ENCODE measurements around the gene ZNF546.

ZNF546 gene

DNA sequence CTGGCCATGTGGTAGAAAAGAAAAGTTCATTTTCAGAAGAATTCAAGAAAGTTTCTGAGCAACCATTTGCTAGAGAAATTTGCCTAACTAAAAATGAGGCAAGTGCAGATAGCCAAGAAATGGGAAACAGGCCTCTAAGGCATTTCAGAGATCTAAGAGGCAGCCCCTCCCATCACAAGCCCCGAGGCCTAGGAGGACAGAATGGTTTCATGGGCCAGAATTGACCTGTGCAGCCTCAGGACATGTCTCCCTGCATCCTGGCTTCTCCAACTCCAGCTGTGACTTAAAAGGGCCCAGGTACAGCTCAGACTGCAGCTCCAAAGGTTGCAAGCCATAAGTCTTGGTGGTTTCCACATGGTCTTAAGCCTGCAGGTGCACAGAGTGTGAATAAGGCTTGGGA is 3.3 kb upstream of the ZNF546 start:
- H3K4me3 ChIP-seq (ENCODE audit: low read length) = no peak overlapping the region
- no peaks in the 10 kb centered on the region for H3K36me3 ChIP-seq (ENCODE audit: insufficient read depth, low read depth, low read length)
- H3K9ac ChIP-seq (ENCODE audit: low read depth, low read length) = no peak overlapping the region
- H3K27ac ChIP-seq (ENCODE audit: low read length) = no peak overlapping the region
- peaks cover 18% of the 10 kb centered on the region for H3K9me3 ChIP-seq (ENCODE audit: insufficient read depth, low read depth, low read length)
- H3K4me1 ChIP-seq (ENCODE audit: insufficient read depth, low read length) = no peaks in the 10 kb centered on the region
- H3K27me3 ChIP-seq (ENCODE audit: insufficient read depth, low read length) = no peaks in the 10 kb centered on the region

- H3K27me3 ChIP-seq (ENCODE audit: insufficient read depth, low read length) = no peaks in the 10 kb centered on the region
- H3K27ac ChIP-seq (ENCODE audit: low read length) = no peak overlapping the region
- no peak overlapping the region for H3K4me3 ChIP-seq (ENCODE audit: low read length)
- no peak overlapping the region for H3K9ac ChIP-seq (ENCODE audit: low read depth, low read length)
- no peaks in the 10 kb centered on the region for H3K36me3 ChIP-seq (ENCODE audit: insufficient read depth, low read depth, low read length)
- peaks cover 18% of the 10 kb centered on the region for H3K9me3 ChIP-seq (ENCODE audit: insufficient read depth, low read depth, low read length)
- no peaks in the 10 kb centered on the region for H3K4me1 ChIP-seq (ENCODE audit: insufficient read depth, low read length)
These were observed 2.5 kb upstream of the ZNF546 start for GRCh38 chr19:39994361-39994760.

- H3K27me3 ChIP-seq (ENCODE audit: insufficient read depth, low read length) = no peaks in the 10 kb centered on the region
- H3K4me3 ChIP-seq (ENCODE audit: low read length) = peak overlapping the region; percentile 97
- peaks cover 18% of the 10 kb centered on the region for H3K9me3 ChIP-seq (ENCODE audit: insufficient read depth, low read depth, low read length)
- no peak overlapping the region for H3K9ac ChIP-seq (ENCODE audit: low read depth, low read length)
- no peaks in the 10 kb centered on the region for H3K36me3 ChIP-seq (ENCODE audit: insufficient read depth, low read depth, low read length)
- no peaks in the 10 kb centered on the region for H3K4me1 ChIP-seq (ENCODE audit: insufficient read depth, low read length)
- no peak overlapping the region for H3K27ac ChIP-seq (ENCODE audit: low read length)
These were observed 1.1 kb upstream of the ZNF546 start for GRCh38 chr19:39995794-39996193.

- Histone ChIP-seq H3K4me3 (ENCODE audit: low read length) (peak overlapping the region; percentile 97), H3K9ac (ENCODE audit: low read depth, low read length) (peak overlapping the region; percentile 87), H3K36me3 (ENCODE audit: insufficient read depth, low read depth, low read length) (no peaks in the 10 kb centered on the region), H3K27ac (ENCODE audit: low read length) (peak overlapping the region; percentile 62), H3K9me3 (ENCODE audit: insufficient read depth, low read depth, low read length) (peaks cover 18% of the 10 kb centered on the region), H3K27me3 (ENCODE audit: insufficient read depth, low read length) (no peaks in the 10 kb centered on the region), H3K4me1 (ENCODE audit: insufficient read depth, low read length) (no peaks in the 10 kb centered on the region)
These were observed 546 bp upstream of the ZNF546 start for GRCh38 chr19:39996218-39996810.

- Histone ChIP-seq H3K9ac (ENCODE audit: low read depth, low read length) (peak overlapping the region; percentile 87; the same call in 1 of the 2 replicates), H3K4me3 (ENCODE audit: low read length) (peak overlapping the region; percentile 97), H3K9me3 (ENCODE audit: insufficient read depth, low read depth, low read length) (peaks cover 18% of the 10 kb centered on the region), H3K27ac (ENCODE audit: low read length) (no peak overlapping the region), H3K36me3 (ENCODE audit: insufficient read depth, low read depth, low read length) (no peaks in the 10 kb centered on the region), H3K27me3 (ENCODE audit: insufficient read depth, low read length) (no peaks in the 10 kb centered on the region), H3K4me1 (ENCODE audit: insufficient read depth, low read length) (no peaks in the 10 kb centered on the region)
These were observed 867 bp downstream of the ZNF546 start for GRCh38 chr19:39997638-39998216.

GRCh38 chr19:39998501-39998900 is 1.6 kb downstream of the ZNF546 start:
- H3K27ac ChIP-seq (ENCODE audit: low read length) = no peak overlapping the region
- H3K27me3 ChIP-seq (ENCODE audit: insufficient read depth, low read length) = no peaks in the 10 kb centered on the region
- H3K4me1 ChIP-seq (ENCODE audit: insufficient read depth, low read length) = no peaks in the 10 kb centered on the region
- H3K9ac ChIP-seq (ENCODE audit: low read depth, low read length) = no peak overlapping the region
- H3K36me3 ChIP-seq (ENCODE audit: insufficient read depth, low read depth, low read length) = no peaks in the 10 kb centered on the region
- H3K9me3 ChIP-seq (ENCODE audit: insufficient read depth, low read depth, low read length) = peaks cover 13% of the 10 kb centered on the region
- no peak overlapping the region for H3K4me3 ChIP-seq (ENCODE audit: low read length)

DNA sequence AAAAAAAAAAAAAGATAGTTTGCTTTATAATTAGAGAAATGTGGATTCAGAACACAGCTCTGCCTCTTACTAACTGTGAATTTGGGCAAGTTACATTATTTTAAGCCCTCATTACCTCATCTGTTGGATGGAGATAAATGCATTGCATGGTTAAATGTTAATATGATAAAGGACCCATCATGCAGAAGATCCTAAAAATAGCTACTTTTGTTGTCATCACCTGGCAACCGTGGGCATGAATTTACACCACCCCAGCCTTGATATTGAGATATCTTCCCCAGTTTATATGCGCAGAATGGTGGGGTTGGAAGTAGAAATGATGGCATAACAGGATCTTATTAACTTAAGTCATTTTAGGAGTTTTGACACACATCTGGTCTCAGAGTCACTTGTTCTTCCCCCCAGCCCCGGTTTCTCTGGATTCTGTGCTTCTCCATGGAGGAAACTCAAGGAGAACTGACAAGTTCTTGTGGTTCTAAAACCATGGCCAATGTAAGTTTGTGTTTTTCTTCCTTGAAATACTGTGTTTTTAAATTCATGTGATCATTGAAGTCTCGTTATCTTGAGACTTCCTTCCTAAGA is 8.9 kb downstream of the ZNF546 start:
- no peak overlapping the region for H3K4me3 ChIP-seq (ENCODE audit: low read length)
- H3K27ac ChIP-seq (ENCODE audit: low read length) = no peak overlapping the region
- H3K36me3 ChIP-seq (ENCODE audit: insufficient read depth, low read depth, low read length) = peaks cover 13% of the 10 kb centered on the region; the same call in 1 of the 2 replicates
- no peaks in the 10 kb centered on the region for H3K27me3 ChIP-seq (ENCODE audit: insufficient read depth, low read length)
- no peak overlapping the region for H3K9ac ChIP-seq (ENCODE audit: low read depth, low read length)
- H3K4me1 ChIP-seq (ENCODE audit: insufficient read depth, low read length) = no peaks in the 10 kb centered on the region
- H3K9me3 ChIP-seq (ENCODE audit: insufficient read depth, low read depth, low read length) = peaks cover 8% of the 10 kb centered on the region

DNA sequence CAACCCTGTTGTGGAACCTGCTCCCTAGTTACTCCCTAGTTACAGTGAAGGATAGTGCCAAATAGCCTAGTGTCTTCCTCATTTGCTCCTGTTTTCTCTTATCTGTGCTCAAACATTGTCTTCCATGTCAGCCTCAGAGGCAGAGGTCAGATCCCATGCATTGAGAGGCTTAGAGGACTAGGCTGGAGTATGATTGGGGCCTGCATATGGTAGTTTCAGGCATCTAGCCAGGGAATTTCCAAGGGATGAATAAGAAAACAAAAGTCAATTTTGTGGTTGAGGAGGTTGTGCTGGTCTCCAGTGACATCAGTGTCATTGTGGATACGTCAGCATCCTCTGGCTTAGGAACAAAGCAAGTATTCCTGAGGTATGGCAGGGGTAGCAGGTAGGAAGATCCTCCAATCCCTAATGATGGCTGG is 9.4 kb downstream of the ZNF546 start:
- Histone ChIP-seq H3K27ac (ENCODE audit: low read length) (no peak overlapping the region), H3K9ac (ENCODE audit: low read depth, low read length) (no peak overlapping the region), H3K4me1 (ENCODE audit: insufficient read depth, low read length) (no peaks in the 10 kb centered on the region), H3K4me3 (ENCODE audit: low read length) (no peak overlapping the region), H3K9me3 (ENCODE audit: insufficient read depth, low read depth, low read length) (peaks cover 9% of the 10 kb centered on the region), H3K27me3 (ENCODE audit: insufficient read depth, low read length) (no peaks in the 10 kb centered on the region), H3K36me3 (ENCODE audit: insufficient read depth, low read depth, low read length) (peaks cover 13% of the 10 kb centered on the region; the same call in 1 of the 2 replicates)

DNA sequence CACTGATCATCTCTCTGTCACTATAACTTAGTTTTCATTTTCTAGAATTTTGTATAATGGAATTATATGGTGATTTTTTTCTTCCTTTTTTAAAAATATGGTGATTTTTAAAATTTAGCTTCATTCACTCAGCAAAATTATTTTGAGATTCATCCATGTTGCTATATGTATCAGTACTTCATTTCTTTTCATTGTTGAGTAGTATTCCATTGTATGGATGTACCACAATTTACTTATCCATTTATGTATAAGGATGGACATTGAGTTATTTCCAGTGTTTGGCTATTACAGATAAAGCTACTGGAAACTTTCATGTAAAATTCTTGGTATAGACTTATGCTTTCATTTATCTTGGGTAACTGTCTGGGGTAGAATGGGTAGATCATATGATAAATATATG is 12.8 kb downstream of the ZNF546 start:
- Histone ChIP-seq H3K36me3 (ENCODE audit: insufficient read depth, low read depth, low read length) (peaks cover 23% of the 10 kb centered on the region; the same call in 1 of the 2 replicates), H3K4me1 (ENCODE audit: insufficient read depth, low read length) (no peaks in the 10 kb centered on the region), H3K27me3 (ENCODE audit: insufficient read depth, low read length) (no peaks in the 10 kb centered on the region), H3K9ac (ENCODE audit: low read depth, low read length) (no peak overlapping the region), H3K27ac (ENCODE audit: low read length) (no peak overlapping the region), H3K4me3 (ENCODE audit: low read length) (no peak overlapping the region), H3K9me3 (ENCODE audit: insufficient read depth, low read depth, low read length) (peaks cover 40% of the 10 kb centered on the region)

GRCh38 chr19:40013991-40014390 is 17.1 kb downstream of the ZNF546 start:
- Histone ChIP-seq H3K36me3 (ENCODE audit: insufficient read depth, low read depth, low read length) (peaks cover 18% of the 10 kb centered on the region; the same call in 1 of the 2 replicates), H3K27me3 (ENCODE audit: insufficient read depth, low read length) (no peaks in the 10 kb centered on the region), H3K4me1 (ENCODE audit: insufficient read depth, low read length) (no peaks in the 10 kb centered on the region), H3K9me3 (ENCODE audit: insufficient read depth, low read depth, low read length) (peaks cover 81% of the 10 kb centered on the region), H3K9ac (ENCODE audit: low read depth, low read length) (no peak overlapping the region), H3K4me3 (ENCODE audit: low read length) (peak overlapping the region; percentile 27; the same call in 1 of the 2 replicates), H3K27ac (ENCODE audit: low read length) (no peak overlapping the region)

DNA sequence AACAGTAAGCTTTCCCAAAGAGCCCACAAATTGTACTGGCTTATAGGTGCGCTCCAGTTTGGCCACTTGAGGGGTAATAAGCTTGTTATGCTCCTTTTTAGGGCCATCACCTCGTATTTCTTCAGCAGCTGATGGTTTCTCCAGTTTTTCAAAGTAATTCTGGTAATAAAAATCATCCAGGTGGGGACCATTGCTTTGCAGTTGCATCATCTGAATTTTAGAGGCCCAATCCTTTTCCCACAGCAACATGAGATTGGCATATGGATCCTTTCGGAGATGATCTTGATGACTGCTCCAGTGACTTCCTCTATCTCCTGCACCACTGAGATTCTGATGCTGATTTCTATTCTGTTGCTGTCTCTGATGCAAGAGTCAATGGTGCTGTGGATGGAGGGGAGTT is 27.1 kb downstream of the ZNF546 start:
- H3K4me3 ChIP-seq (ENCODE audit: low read length) = no peak overlapping the region
- no peaks in the 10 kb centered on the region for H3K27me3 ChIP-seq (ENCODE audit: insufficient read depth, low read length)
- H3K9me3 ChIP-seq (ENCODE audit: insufficient read depth, low read depth, low read length) = peaks cover 83% of the 10 kb centered on the region
- no peak overlapping the region for H3K9ac ChIP-seq (ENCODE audit: low read depth, low read length)
- H3K36me3 ChIP-seq (ENCODE audit: insufficient read depth, low read depth, low read length) = no peaks in the 10 kb centered on the region
- no peaks in the 10 kb centered on the region for H3K4me1 ChIP-seq (ENCODE audit: insufficient read depth, low read length)
- no peak overlapping the region for H3K27ac ChIP-seq (ENCODE audit: low read length)

DNA sequence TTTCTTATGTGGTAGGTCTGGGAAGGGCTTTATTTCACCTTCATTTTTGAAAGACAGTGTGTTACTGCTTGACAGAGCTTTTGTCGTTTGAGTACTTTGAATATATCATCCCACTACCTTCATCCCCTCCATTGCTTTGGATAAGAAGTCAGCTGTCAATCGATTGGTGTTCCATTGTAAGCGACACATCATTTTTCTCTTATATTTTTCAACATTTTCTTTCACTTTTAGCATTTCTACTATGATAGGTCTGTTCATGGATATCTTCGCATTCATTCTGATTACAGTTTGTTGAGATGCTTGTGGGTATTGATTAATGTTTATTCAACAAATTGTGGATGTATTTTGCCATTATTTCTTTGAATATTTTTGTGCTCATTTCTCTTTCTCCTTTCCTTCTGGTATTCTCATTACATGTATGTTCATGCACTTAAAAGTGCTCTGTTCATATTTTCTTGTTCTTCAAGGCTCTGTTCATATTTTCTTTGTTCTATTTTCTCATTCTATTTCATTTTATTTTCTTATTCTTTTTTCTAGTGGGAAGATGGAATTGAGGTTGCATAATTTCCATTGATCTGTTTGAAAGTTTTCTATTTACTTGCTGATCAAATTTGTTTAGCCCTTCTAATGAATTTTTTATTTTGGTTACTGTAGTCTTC is 29.2 kb downstream of the ZNF546 start:
- H3K4me1 ChIP-seq (ENCODE audit: insufficient read depth, low read length) = no peaks in the 10 kb centered on the region
- H3K36me3 ChIP-seq (ENCODE audit: insufficient read depth, low read depth, low read length) = no peaks in the 10 kb centered on the region
- H3K9me3 ChIP-seq (ENCODE audit: insufficient read depth, low read depth, low read length) = peaks cover 88% of the 10 kb centered on the region
- no peaks in the 10 kb centered on the region for H3K27me3 ChIP-seq (ENCODE audit: insufficient read depth, low read length)
- H3K27ac ChIP-seq (ENCODE audit: low read length) = no peak overlapping the region
- H3K9ac ChIP-seq (ENCODE audit: low read depth, low read length) = no peak overlapping the region
- H3K4me3 ChIP-seq (ENCODE audit: low read length) = no peak overlapping the region
